ENCODE data around the gene DNASE1L1. TPM values are rescaled to one million over a fixed set of nuclear protein-coding genes. Genes with fewer than 3 reads are reported as not detected.
"Not testable (repeated sequence)": the region's sequence is repeated elsewhere in the genome, so short reads cannot be mapped to it uniquely, and the experiment has no call there.

The DNASE1L1 gene
- total RNA-seq, 2 experiments from 2014 or later: 20.5 to 26.2 TPM

GRCh38 chrX:154397888-154398667 lies 11.0 kb downstream of the DNASE1L1 start, which contains the start of gene RPL10:
TSS of gene RPL10 (plus strand) at chrX:154398377. CDS start at chrX:154398520, 143 bp downstream.
- Mint-ChIP-seq H3K4me3 (peak within 1 kb of the TSS; percentile 97), H3K9me3 (no peaks in the 10 kb centered on the region), H3K4me1 (peaks cover 5% of the 10 kb centered on the region), H3K36me3 (peaks cover 13% of the 10 kb centered on the region), H3K27me3 (no peaks in the 10 kb centered on the region), H3K27ac (peak within 1 kb of the TSS; percentile 100)
- ATAC-seq (ENCODE audit: low read depth) (peak; percentile 86), DNase-seq (peak; percentile 87)
- POLR2A ChIA-PET: interaction anchor here (0.6 to 5.9 kb wide), 23 partner anchors 13 to 343 kb away, joined by 3 to 72 read pairs (median 5); partner anchors contain the start of genes ATP6AP1, DNASE1L1, EMD and FAM3A

GRCh38 chrX:154396973-154397887 lies 11.8 kb downstream of the DNASE1L1 start:
- Mint-ChIP-seq H3K4me3 (peak overlapping the region; percentile 97), H3K27ac (peak overlapping the region; percentile 100), H3K9me3 (no peaks in the 10 kb centered on the region), H3K27me3 (no peaks in the 10 kb centered on the region), H3K36me3 (peaks cover 13% of the 10 kb centered on the region), H3K4me1 (peaks cover 5% of the 10 kb centered on the region)
- POLR2A ChIA-PET: interaction anchor here (0.6 to 5.9 kb wide), 21 partner anchors 14 to 344 kb away, joined by 3 to 72 read pairs (median 6); partner anchors contain the start of genes ATP6AP1, DNASE1L1, FAM3A and IKBKG
- DNase-seq (peak; percentile 69), ATAC-seq (ENCODE audit: low read depth) (peak; percentile 43)

GRCh38 chrX:154396363-154396762 lies 12.7 kb downstream of the DNASE1L1 start:
- H3K27me3 Mint-ChIP-seq; H3K27ac Mint-ChIP-seq; ATAC-seq (ENCODE audit: low read depth); H3K4me1 Mint-ChIP-seq; H3K9me3 Mint-ChIP-seq; DNase-seq: not testable (repeated sequence)
- peak overlapping the region; percentile 97 for H3K4me3 Mint-ChIP-seq
- POLR2A ChIA-PET: interaction anchor here (1.2 kb wide), 1 partner anchor 135 kb away, joined by 6 read pairs; no protein-coding TSS in a partner anchor
- H3K36me3 Mint-ChIP-seq: peaks cover 13% of the 10 kb centered on the region

- H3K4me3 Mint-ChIP-seq, H3K36me3 Mint-ChIP-seq, POLR2A ChIA-PET, H3K9me3 Mint-ChIP-seq, H3K27me3 Mint-ChIP-seq, DNase-seq, H3K27ac Mint-ChIP-seq, H3K4me1 Mint-ChIP-seq: not testable (repeated sequence)
- ATAC-seq (ENCODE audit: low read depth): peak; percentile 78
These were observed 19.0 kb downstream of the DNASE1L1 start for GRCh38 chrX:154389812-154390747.

- H3K4me1 Mint-ChIP-seq; POLR2A ChIA-PET; H3K36me3 Mint-ChIP-seq; H3K4me3 Mint-ChIP-seq; H3K9me3 Mint-ChIP-seq; ATAC-seq (ENCODE audit: low read depth); H3K27me3 Mint-ChIP-seq; H3K27ac Mint-ChIP-seq; DNase-seq: not testable (repeated sequence)
These were observed 20.4 kb downstream of the DNASE1L1 start for GRCh38 chrX:154388649-154389048.

GRCh38 chrX:154388094-154388493 lies 21.0 kb downstream of the DNASE1L1 start:
- H3K4me1 Mint-ChIP-seq, H3K27ac Mint-ChIP-seq, POLR2A ChIA-PET, H3K4me3 Mint-ChIP-seq, H3K27me3 Mint-ChIP-seq, DNase-seq, H3K9me3 Mint-ChIP-seq, H3K36me3 Mint-ChIP-seq: not testable (repeated sequence)
- ATAC-seq (ENCODE audit: low read depth): peak; percentile 20

DNA sequence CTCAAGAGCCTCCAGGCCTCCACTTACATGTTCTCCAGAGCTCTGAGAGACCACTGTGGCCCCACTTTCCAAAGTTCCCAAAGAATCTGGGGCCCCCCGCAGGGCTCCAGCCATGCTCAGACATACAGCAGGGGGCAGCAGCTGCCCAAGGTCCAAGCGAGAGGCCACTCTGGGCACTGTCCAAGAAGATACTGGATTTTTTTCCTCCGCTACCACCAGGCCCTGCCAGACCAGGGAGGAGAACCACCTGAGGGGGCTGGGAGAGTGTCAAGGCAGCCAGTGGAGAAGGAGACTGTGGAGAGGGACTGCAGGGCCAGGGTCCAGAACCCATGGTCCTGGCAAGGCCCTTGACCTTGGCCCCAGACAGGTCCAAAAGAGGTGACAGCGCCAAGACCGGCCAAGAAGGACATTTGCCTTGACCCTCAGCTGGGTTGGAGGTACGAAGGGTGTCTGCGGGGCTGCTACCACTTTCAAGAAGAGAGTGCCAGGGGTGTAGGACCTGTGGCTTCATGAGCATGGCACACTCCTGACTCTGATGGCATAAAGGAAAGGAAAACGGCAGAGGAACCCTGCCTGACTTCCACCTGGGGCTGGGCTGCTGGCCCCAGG lies 24.7 kb downstream of the DNASE1L1 start:
- H3K4me3 Mint-ChIP-seq: no peak overlapping the region
- ATAC-seq (ENCODE audit: low read depth) (no peak), DNase-seq (no peak)
- no peaks in the 10 kb centered on the region for H3K36me3 Mint-ChIP-seq
- no peaks in the 10 kb centered on the region for H3K27me3 Mint-ChIP-seq
- POLR2A ChIA-PET: interaction anchor here (1.6 kb wide), 1 partner anchor 15 kb away, joined by 6 read pairs; no protein-coding TSS in a partner anchor
- H3K4me1 Mint-ChIP-seq: peaks cover 6% of the 10 kb centered on the region
- no peaks in the 10 kb centered on the region for H3K9me3 Mint-ChIP-seq
- no peak overlapping the region for H3K27ac Mint-ChIP-seq

- H3K4me1 Mint-ChIP-seq: peaks cover 6% of the 10 kb centered on the region
- H3K27me3 Mint-ChIP-seq: no peaks in the 10 kb centered on the region
- H3K36me3 Mint-ChIP-seq: no peaks in the 10 kb centered on the region
- POLR2A ChIA-PET: interaction anchor here (1.3 to 1.6 kb wide), 2 partner anchors 13 to 14 kb away, joined by 5 to 6 read pairs; no protein-coding TSS in a partner anchor
- H3K4me3 Mint-ChIP-seq: no peak overlapping the region
- no peaks in the 10 kb centered on the region for H3K9me3 Mint-ChIP-seq
- DNase-seq (no peak), ATAC-seq (ENCODE audit: low read depth) (no peak)
- no peak overlapping the region for H3K27ac Mint-ChIP-seq
These were observed 25.4 kb downstream of the DNASE1L1 start for GRCh38 chrX:154383359-154384283.

DNA sequence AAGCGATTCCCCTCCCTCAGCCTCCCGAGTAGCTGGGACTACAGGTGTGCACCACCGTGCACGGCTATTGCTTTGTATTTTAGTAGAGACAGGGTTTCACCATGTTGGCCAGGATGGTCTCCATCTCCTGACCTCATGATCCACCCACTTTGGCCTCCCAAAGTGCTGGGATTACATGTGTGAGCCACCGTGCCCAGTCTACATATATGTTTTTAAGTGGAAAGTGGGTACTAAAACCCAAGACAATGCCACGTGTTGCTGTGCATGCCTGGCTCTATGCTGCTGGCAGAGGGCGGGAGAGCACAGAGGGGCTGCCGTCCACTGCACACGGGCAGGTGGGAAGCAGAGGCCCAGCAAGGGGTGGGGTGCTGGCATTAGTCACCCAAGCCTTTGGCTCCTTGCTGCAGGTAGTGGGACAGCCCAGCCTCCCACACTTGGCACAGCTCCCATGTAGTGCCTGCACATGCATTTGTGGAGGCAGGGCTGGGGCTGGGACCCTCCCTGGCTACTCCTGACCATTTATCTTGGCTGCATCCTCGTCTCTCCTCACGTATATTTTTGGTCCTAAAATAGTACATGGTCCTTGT lies 26.5 kb downstream of the DNASE1L1 start:
- POLR2A ChIA-PET: interaction anchor here (1.3 to 1.6 kb wide), 2 partner anchors 12 to 13 kb away, joined by 5 to 6 read pairs; no protein-coding TSS in a partner anchor
- no peak overlapping the region for H3K27ac Mint-ChIP-seq

GRCh38 chrX:154381271-154381670 lies 27.8 kb downstream of the DNASE1L1 start:
- DNase-seq (no peak), ATAC-seq (ENCODE audit: low read depth) (no peak)
- POLR2A ChIA-PET: no interaction called here
- Mint-ChIP-seq H3K27me3 (no peaks in the 10 kb centered on the region), H3K36me3 (no peaks in the 10 kb centered on the region), H3K4me3 (no peak overlapping the region), H3K4me1 (peaks cover 13% of the 10 kb centered on the region), H3K9me3 (no peaks in the 10 kb centered on the region), H3K27ac (no peak overlapping the region)

More for the DNA sequence above, 26.5 kb downstream of the DNASE1L1 start:
- H3K27me3 Mint-ChIP-seq: no peaks in the 10 kb centered on the region
- H3K9me3 Mint-ChIP-seq: no peaks in the 10 kb centered on the region
- DNase-seq (no peak), ATAC-seq (ENCODE audit: low read depth) (no peak)
- no peaks in the 10 kb centered on the region for H3K36me3 Mint-ChIP-seq
- peaks cover 6% of the 10 kb centered on the region for H3K4me1 Mint-ChIP-seq
- H3K4me3 Mint-ChIP-seq: no peak overlapping the region

GRCh38 chrX:154380787-154381186 lies 28.3 kb downstream of the DNASE1L1 start:
- Mint-ChIP-seq H3K27me3 (no peaks in the 10 kb centered on the region), H3K27ac (peak overlapping the region; percentile 90), H3K4me1 (peaks cover 13% of the 10 kb centered on the region), H3K9me3 (no peaks in the 10 kb centered on the region), H3K4me3 (peak overlapping the region; percentile 87), H3K36me3 (no peaks in the 10 kb centered on the region)
- ATAC-seq (ENCODE audit: low read depth) (no peak), DNase-seq (no peak)
- POLR2A ChIA-PET: interaction anchor here (2.5 kb wide), 1 partner anchor 10 kb away, joined by 11 read pairs; no protein-coding TSS in a partner anchor

Data from activated naive CD8-positive, alpha-beta T cell treated with anti-CD3 and anti-CD28 coated beads, Interleukin-2, amount 10 ng/mL, durations not matched to agents 7 days and 5 days (primary cell).